Activated naive CD4-positive, alpha-beta T cell treated with Interleukin-2 at 50 U/mL for 16 hours (primary cell): ENCODE data around the gene GPN2.

ENCODE experiments used
- DNase-seq: peaks from one replicate; pipeline ENCODE4 v3.0.0-alpha.2; 2020

GPN2 gene

DNA sequence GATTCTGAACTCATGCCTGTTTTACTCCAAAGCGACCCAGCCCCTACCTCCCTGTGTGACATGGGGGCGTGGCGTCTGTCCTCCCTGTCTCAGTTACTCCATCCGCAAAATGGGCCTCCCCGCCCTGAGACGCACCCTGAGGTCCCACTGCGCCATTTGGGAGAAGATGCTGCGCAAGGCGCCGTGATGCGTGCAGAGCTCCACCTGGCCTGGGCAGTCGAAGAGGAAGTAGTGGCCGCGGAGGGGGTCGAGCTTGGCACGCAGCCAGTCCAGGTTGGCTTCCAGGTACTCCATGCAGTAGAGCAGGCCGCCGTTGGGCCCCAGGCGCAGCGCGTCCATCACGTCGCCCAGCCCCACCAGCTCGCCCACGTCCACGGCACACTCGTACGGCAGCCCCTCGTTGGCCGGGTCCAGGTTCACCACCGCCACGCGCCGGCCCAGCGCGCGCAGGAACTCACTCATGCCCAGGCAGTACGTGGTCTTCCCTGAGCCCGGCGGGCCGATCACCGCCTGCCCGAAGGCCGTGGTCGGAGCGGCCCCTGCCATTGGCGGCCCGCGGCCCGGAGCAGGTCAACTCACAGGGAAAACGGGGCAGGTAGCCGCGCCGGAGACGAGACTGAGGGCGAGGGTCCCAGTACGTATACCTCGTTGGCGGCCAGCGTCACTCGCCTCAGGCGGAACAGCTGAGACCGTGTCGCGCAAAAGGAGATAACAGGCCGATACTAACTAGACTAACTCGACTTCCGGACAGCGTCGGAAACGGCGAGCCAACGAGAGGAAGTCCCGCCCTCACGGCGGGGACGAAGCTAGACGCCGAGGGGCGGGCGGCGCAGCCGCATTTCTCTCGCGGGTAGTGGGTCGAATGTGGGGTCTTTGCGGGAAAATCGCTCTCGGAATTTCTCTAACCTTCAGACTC, at the start of gene GPN2:
Gene GPN2, minus strand, starts transcription at position 733 of the 916 bp plus-strand sequence. Its CDS starts 187 bp downstream, at position 546.
- peak; percentile 83 for DNase-seq

DNA sequence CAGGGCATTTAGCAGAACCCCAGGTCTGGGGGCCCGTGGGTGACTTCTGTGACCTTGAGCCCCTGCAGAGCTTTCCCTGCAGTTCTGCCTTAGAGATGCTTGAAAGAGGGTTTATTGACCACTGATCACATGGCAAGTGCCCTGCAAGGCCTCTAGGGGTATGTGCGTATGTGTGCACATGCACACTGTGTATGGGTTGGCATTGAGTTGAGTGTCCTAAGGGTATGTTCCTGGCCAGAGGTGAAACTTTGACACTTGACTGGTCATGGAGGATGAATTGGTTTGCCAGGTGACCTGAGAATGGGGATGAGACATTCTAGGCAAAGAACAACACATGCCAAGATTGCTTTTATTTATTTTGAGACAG, 48.6 kb upstream of the GPN2 start:
- DNase-seq: no peak

DNA sequence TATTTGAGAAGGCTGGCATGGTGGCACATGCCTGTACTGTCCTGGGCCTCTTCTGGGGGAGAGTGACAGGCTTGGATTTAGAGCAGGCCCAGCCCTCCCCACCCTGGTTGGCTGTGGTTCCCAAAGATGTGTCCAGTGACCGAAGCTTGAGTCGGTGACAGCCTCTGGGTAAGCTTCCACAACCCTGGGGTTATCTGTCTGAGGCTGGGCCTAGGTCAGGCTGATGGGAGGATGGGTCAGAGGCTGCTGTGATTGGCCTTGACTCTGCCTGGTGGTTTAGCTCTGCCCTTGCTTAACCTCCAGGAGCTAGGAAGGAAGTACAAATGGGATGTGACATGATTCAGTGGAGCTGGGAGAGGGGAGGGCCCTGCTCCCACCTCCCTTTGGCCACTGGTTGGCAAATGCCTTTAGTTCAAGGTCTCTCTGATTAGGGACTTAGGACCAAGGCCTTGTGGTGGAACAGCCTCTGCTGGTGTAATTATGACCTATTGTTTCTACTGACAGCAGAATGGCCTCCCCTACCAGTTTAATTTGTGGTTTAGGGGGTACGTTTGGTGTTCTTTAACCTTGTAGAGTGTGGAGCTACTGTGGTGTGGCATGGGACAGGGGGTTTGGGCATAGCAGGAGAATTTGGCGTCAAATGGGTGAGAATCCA, 48.0 kb upstream of the GPN2 start:
- DNase-seq: no peak

DNA sequence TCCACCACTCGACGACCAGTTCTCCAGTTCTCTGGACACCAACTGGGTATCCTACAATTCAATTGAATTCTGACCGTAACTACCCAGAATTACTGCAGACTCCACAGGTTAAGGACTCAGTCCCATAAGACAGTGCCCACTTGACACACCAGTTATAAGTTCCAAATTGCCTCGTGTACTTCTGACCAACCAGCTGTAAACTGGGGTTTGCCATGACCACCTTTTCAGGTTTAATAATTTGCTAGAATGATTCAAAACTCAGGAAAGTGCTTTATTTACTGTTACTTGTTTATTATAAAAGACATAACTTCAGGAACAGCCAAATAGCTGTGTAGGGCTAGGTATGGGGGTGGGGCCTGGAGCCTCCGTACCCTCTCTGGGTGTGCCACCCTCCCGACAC, 46.7 kb upstream of the GPN2 start:
- no peak for DNase-seq

DNA sequence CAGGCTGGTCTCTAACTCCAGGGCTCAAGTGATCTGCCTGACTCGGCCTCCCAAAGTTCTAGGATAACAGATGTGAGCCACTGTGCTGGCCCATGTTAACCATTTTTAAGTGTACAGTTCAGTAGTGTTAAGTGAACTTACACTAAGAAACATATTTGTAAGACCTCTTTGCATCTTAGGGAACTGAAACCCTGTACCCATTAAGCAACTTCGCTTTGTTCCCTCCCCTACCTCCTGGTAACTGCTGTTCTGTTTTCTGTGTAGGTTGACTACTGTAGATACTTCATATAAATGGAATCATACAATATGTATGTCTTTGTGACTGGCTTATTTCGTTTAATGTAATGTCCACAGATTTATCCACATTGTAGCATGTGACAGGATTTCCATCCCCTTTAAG, 42.4 kb upstream of the GPN2 start:
- no peak for DNase-seq

- DNase-seq: no peak
Observed at GRCh38 chr1:26923711-26924110, 33.6 kb upstream of the GPN2 start.

GRCh38 chr1:26922901-26923300, 32.8 kb upstream of the GPN2 start:
- DNase-seq: no peak

- DNase-seq: no peak
Observed at GRCh38 chr1:26922431-26922729, 32.3 kb upstream of the GPN2 start.

DNA sequence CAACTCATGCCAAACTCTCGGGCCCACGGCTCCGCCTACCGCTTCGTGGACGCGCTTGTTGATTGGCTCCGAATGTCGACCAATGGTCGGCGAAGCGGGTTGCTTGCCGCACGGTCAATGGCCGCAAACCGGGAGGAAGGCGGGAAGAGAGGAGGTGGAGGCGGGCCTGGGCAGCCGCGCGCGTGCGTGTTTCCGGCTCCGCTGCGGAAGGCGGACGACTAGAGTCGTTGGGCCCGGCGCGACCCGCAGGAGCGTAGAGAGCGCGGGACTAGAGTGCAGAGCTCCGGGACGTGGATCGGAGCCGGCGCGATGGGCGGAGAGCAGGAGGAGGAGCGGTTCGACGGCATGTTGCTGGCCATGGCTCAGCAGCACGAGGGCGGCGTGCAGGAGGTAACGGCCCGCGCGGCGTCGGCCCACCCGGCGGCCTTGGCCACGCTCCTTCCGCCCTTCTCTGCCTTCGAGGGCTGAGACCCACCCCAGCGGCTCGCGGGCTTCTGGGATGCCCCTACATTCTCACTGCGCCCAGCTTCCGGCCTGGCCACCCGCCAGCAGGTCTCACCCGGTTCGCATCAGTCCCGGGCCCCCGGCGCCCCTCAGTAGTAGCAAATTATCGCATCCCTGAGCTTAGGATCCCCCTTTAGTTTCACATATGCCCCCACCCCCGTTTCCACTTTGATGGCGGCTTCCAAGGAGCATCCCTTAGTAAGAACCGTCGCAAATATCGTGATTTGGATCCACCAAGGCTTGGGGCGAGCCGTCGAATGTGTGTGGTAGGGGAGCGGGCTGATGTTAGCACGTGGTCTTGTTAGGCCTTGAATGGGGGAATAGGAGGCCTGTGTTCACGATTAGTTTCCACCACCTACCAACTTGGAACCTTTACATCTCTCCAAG, 31.7 kb upstream of the GPN2 start, which contains the start of gene NUDC:
Gene NUDC, plus strand, starts transcription at position 204 of the 891 bp plus-strand sequence. Its CDS starts 106 bp downstream, at position 310.
- peak; percentile 96 for DNase-seq

- DNase-seq: no peak
Observed at GRCh38 chr1:26921126-26921539, 31.1 kb upstream of the GPN2 start.

DNA sequence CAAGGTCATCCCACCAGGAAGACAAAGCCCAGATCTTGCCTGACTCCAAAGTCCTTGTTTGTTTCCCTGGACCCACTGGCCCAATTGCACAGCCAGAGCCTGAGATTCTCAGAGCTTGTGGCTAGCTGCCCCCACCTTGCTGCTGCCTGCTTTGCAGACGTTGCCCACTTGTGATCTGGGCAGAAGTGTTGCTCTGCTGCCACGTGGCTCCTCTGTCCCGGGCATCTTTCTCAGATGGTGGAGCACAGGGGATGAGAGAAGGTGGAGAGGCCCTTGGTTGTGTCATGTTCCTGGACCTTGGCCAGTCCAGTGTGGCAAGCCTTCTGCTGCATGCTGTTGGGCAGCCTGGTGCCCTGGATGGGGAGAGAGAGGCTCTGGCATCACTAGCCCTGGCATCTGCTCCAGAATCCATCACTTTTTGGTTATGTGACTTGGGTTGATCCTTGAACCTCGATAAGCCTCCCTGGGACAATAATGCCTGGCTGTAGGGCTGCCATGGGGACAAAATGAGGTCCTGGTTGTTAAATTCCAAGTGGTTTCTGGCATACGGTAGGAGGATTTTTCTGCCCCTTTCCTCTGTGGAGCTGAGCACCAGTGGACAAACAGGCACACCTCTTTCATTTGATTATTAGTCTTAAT, 25.2 kb upstream of the GPN2 start:
- no peak for DNase-seq

DNA sequence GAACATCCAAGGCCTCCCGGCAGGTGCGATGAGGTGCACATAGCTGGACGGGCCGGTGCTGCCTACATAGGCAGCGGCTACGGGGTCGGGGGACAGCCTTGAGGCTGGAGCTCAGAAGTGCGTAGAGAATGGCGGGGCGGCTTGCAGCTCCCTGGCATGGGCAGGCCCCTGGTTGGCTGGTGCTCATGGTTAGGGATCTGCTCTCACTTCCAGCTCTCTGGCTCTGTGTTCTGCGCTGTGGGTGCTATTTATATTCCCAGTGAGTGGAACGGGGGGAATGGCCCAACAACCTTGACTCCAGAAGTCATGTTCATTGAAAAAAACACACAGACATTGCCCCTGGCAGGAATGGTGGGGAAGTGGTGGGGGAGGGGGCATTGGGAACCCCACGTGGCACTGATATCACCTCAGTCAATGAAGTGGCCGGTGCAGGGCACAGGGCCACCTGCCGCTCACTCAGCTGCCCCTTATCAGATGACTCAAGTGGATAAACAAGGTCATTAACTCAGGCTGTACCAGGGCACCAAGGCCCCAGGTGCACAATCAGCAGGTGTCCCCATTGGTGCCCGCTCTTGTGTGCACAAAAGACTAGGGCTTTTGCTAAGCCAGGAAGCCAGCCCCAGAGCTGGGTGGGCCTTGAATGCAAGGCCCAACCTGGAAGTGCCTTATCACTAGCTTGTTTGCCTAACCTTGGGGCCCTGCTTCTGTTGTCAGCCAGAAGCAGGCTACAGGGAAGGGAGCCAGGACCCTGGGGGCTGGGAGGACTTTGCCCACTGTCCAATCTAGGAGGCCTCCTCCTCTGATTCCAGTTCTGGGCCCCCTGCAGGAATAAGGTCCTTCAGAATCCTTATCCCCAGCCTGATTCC, 23.9 kb upstream of the GPN2 start, which contains the start of gene NR0B2:
Gene NR0B2, minus strand, starts transcription at position 222 of the 866 bp plus-strand sequence. Its CDS starts 35 bp downstream, at position 187.
- no peak for DNase-seq

GRCh38 chr1:26913389-26913753, 23.3 kb upstream of the GPN2 start:
- DNase-seq: no peak

DNA sequence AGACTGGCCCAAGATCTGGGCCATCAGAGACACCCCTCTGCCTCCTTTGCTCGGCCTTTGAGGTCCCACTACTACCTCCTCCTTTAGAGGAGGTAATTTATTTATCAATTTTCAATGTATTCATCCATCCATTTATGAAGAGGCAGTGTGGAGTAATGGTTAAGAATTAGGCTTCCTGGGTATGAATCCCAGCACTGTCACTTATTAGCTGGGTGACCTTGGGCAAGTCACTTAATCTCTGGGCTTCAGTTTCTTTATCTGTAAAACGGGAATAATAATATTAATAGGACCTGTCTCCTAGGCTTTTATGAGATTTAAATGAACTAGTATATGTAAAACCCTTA, 22.0 kb upstream of the GPN2 start:
- no peak for DNase-seq

DNA sequence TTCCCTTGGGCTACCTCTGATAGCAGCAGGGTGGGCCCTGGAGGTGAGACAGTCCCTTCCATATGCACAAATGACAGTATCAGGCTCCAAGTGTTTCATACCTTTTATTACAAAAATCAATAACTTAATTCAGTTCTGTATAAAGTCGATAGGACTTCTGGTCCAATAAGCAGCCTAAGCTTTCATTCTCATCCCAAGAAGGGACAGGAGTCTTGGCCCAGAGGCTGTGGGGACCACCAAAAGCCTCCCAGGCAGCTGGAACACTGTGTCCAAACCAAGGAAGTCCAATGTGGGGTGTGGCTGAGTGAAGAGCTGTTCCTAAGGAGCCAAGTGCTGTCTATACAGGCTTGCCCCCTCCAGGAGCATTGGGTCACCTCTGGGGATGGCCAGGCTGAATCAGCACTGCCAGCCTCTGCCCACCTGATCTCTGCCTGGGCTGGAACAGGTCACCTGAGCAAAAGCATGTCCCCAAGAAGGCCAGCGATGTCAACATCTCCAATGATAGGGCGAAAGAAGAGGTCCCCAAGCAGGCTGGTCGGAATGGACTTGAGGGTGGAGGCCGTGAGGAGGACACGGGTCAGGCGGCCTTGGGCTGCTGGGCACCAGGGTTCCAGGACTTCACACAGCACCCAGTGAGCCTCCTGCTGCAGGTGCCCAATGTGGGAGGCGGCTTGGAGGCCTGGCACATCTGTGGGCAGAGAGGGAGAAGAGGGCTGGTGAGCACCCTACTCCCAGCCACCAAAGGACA, 21.5 kb upstream of the GPN2 start:
- DNase-seq: no peak

GRCh38 chr1:26910343-26911160, 20.5 kb upstream of the GPN2 start:
- DNase-seq: no peak

DNA sequence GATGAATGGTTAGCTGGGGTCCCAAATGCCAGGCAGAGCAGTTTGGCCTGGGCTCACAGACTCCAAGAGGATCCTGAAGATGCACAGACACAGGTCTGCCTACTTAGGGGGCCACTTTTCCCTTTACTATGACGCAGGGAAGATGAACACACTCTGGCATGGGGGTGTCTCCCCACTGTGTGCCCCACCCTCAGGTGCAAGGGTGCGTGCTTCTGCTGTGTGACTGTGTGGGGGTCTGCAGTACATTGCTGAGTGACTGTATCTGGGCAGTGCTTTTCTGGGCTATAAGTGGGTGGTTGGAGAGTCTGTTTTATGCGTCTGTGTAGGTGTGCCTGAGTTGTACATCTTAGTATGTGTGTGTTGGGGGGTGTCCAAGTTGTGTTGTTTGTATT, 19.9 kb upstream of the GPN2 start:
- DNase-seq: no peak

DNA sequence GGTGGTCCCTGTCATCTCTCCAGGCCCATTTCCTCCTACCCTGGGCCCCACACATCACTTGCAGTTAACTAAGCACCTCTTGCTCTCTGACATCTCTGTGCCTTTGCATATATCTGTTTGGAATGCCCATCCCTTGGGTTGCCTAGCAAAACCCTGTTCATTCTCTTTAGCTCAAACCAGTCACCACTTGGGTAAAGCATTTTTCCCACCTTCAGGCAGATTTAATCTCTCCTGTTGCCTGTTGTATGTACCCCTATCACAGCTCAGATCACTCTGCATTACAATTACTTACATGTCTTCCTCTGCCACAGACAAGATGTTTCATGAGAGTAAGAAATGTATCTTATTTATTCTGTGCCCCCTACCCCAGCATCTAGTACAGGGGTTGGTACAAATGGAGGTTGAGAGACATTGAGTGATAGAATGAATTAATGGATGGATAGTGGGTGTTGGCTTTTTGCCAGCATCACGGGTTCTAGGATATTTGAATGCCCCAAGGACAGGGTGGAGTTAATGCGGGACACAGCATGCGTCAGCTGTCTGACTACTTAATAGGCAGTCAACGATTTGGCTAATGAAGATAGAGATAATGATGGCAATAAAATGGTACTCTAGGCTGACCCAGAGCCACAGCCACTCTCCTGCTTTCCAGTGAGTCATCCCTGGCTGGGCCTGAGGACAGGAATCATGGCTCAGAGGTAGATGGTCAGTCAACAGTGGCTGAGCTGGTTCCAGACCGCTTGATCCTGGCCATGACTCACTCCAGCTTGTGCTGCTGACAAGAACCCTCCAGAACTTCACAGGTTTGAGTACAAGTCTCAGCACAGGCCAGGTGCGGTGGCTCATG, 17.2 kb upstream of the GPN2 start:
- no peak for DNase-seq

- no peak for DNase-seq
Observed at GRCh38 chr1:26900815-26901511, 10.9 kb upstream of the GPN2 start.
